Measurements from ENCODE around the gene TTLL6.

DNA sequence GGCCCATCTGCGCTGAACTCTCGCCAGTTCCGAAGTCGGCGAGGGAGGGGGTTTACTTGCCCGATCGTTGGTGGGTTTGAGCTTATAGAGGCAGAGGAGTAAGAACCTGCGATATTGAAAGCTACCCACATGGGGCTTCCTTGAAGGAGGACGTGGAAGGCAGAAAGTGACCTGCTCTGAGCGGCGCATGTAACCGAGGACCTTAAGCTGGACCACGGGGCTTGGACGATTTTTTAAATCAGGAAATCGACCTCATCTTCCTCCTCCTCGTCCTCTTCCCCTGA lies 92.1 kb downstream of the TTLL6 start:
- no peak for TF ChIP-seq SIN3A (conservative IDR thresholded peaks at IDR 0.05 in 1 of 2, IDR thresholded peaks at IDR 0.05 in 1 of 2; ENCODE audit: low read depth in 1 of 2, low read length in 2 of 2)
- TF ChIP-seq, protein P1, sequence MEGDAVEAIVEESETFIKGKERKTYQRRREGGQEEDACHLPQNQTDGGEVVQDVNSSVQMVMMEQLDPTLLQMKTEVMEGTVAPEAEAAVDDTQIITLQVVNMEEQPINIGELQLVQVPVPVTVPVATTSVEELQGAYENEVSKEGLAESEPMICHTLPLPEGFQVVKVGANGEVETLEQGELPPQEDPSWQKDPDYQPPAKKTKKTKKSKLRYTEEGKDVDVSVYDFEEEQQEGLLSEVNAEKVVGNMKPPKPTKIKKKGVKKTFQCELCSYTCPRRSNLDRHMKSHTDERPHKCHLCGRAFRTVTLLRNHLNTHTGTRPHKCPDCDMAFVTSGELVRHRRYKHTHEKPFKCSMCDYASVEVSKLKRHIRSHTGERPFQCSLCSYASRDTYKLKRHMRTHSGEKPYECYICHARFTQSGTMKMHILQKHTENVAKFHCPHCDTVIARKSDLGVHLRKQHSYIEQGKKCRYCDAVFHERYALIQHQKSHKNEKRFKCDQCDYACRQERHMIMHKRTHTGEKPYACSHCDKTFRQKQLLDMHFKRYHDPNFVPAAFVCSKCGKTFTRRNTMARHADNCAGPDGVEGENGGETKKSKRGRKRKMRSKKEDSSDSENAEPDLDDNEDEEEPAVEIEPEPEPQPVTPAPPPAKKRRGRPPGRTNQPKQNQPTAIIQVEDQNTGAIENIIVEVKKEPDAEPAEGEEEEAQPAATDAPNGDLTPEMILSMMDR (IDR thresholded peaks at IDR 0.05; ENCODE audit: control extremely low read depth in 1 of 3, insufficient read depth in 1 of 3, low read depth in 1 of 3, low read length in 3 of 3) = no peak
- no peak for TF ChIP-seq CREB1 (IDR thresholded peaks at IDR 0.05)
- no peak for TF ChIP-seq ZNF274 (IDR thresholded peaks at IDR 0.05; ENCODE audit: borderline replicate concordance, extremely low read depth, low read length)
- no peak for TF ChIP-seq POLR2A (IDR thresholded peaks at IDR 0.05; ENCODE audit: control extremely low read depth in 1 of 2, low read depth in 2 of 2, low read length in 2 of 2)
- TF ChIP-seq SP1 (IDR thresholded peaks at IDR 0.05; ENCODE audit: low read depth, low read length) = no peak
- no peak for TF ChIP-seq POLR2AphosphoS5 (IDR thresholded peaks at IDR 0.05; ENCODE audit: low read depth, low read length)
- TF ChIP-seq TAF1 (IDR thresholded peaks at IDR 0.05; ENCODE audit: low read depth, low read length) = no peak
- no peak for TF ChIP-seq FOSL1 (IDR thresholded peaks at IDR 0.05; ENCODE audit: insufficient read depth, low read depth, low read length)
- TF ChIP-seq GTF2F1 (IDR thresholded peaks at IDR 0.05; ENCODE audit: borderline replicate concordance, low read depth, low read length) = no peak
